Left renal pelvis (tissue), 4 donors: ENCODE results near the gene FMC1. TPM values are rescaled to one million over a fixed set of nuclear protein-coding genes. Genes with fewer than 3 reads are reported as not detected.

ENCODE experiments used
- DNase-seq, 4 donors: peaks; one replicate each; pipeline ENCODE4 v3.0.0-alpha.2; 2013; ENCODE audit warnings: low read depth in 4 of 4, low spot score in 3 of 4
- polyA plus RNA-seq, 4 donors: library from polyadenylated mRNA; unstranded; fragments of 120-200 nt; gene quantifications; one replicate each; pipeline ENCODE4 v1.2.1, GENCODE V29; 2013; ENCODE audit not compliant: insufficient read length in 4 of 4

FMC1 gene
- polyA plus RNA-seq, 4 donors = 12.4 to 25.0 (median 22.2) TPM

- no peak for DNase-seq
Observed at GRCh38 chr7:139370943-139371313, 29.8 kb downstream of the FMC1 start.

GRCh38 chr7:139374246-139374645 lies 33.1 kb downstream of the FMC1 start:
- no peak for DNase-seq

- no peak for DNase-seq
Observed at GRCh38 chr7:139382439-139382838, 41.3 kb downstream of the FMC1 start.

- DNase-seq = no peak
Observed at GRCh38 chr7:139384611-139385010, 43.5 kb downstream of the FMC1 start.

GRCh38 chr7:139387594-139387993 lies 46.5 kb downstream of the FMC1 start:
- no peak for DNase-seq

GRCh38 chr7:139389091-139389490 lies 48.0 kb downstream of the FMC1 start:
- DNase-seq = no peak

GRCh38 chr7:139389774-139390173 lies 48.6 kb downstream of the FMC1 start:
- no peak for DNase-seq

- no peak for DNase-seq
Observed at GRCh38 chr7:139393621-139394211, 52.6 kb downstream of the FMC1 start.

- DNase-seq = no peak
Observed at GRCh38 chr7:139394540-139394939, 53.4 kb downstream of the FMC1 start.

Other genes with a start within 250 kb of the FMC1 start
- 10 to 100 TPM; 19.5 to 22.7 (median 20.8) TPM for gene ZC3HAV1, start 231.6 kb upstream of the FMC1 start, polyA plus RNA-seq
- gene UBN2, start 110.1 kb upstream of the FMC1 start, polyA plus RNA-seq = 10 to 100 TPM; 11.6 to 22.9 (median 14.2) TPM
- gene LUC7L2, start 18.6 kb downstream of the FMC1 start, polyA plus RNA-seq = 100 to 1,000 TPM; 113 to 158 (median 144) TPM
- gene KLRG2, start 142.3 kb downstream of the FMC1 start, polyA plus RNA-seq = 1 to 10 TPM in 1 of 4 donors, under 1 TPM in 3; 0.12 to 1.6 (median 0.81) TPM
- 1 to 10 TPM in 3 of 4 donors, under 1 TPM in 1; 0.85 to 3.0 (median 1.9) TPM for gene CLEC2L, start 182.3 kb downstream of the FMC1 start, polyA plus RNA-seq